SK-N-SH (cell line): ENCODE data around the gene SPAG9.

Experiments used
- ELF1 ChIP-seq: IDR thresholded peaks from 2 replicates; pipeline ENCODE4 v1.4.0; 2012
- EP300 ChIP-seq, 2 experiments: IDR thresholded peaks; 2 replicates each; pipeline versions ENCODE4 v1.4.0 to v1.6.1; 2012; ENCODE audit warnings: borderline replicate concordance in 1 of 2, low read depth in 1 of 2, low read length in 1 of 2
- FOXJ3 ChIP-seq: sonication (generic); formaldehyde crosslinking; IDR thresholded peaks from 2 replicates; pipeline ENCODE4 v1.5.1; 2020; ENCODE audit warnings: mild to moderate bottlenecking, missing genetic modification reagents
- FOXM1 ChIP-seq: IDR thresholded peaks from 2 replicates; pipeline ENCODE4 v1.4.0; 2012; ENCODE audit warnings: low read depth, mild to moderate bottlenecking
- NRF1 ChIP-seq: IDR thresholded peaks from 2 replicates; pipeline ENCODE4 v1.6.1; 2012; ENCODE audit warnings: low read depth, mild to moderate bottlenecking, low read length
- RFX5 ChIP-seq: IDR thresholded peaks from 2 replicates; pipeline ENCODE4 v1.6.1; 2012; ENCODE audit warnings: mild to moderate bottlenecking, improper control_type of control experiment, low read length
- YY1 ChIP-seq: IDR thresholded peaks from 2 replicates; pipeline ENCODE4 v1.4.0; 2012; ENCODE audit warnings: low read depth, mild to moderate bottlenecking
- TF ChIP-seq, protein P1 (sequence below): IDR thresholded peaks from 2 replicates; pipeline ENCODE4 v1.4.0; 2012; ENCODE audit warnings: low read depth
- TF ChIP-seq, protein P2 (sequence below): fragments of 200-600 bp; sonication (generic); IDR thresholded peaks from 2 replicates; pipeline ENCODE4 v1.6.1; 2017; ENCODE audit warnings: antibody characterized with exemption, mild to moderate bottlenecking, moderate library complexity
- TF ChIP-seq, protein P3 (sequence below): IDR thresholded peaks from 2 replicates; pipeline ENCODE4 v1.4.0; 2012; ENCODE audit warnings: low read depth, borderline replicate concordance

DNA sequence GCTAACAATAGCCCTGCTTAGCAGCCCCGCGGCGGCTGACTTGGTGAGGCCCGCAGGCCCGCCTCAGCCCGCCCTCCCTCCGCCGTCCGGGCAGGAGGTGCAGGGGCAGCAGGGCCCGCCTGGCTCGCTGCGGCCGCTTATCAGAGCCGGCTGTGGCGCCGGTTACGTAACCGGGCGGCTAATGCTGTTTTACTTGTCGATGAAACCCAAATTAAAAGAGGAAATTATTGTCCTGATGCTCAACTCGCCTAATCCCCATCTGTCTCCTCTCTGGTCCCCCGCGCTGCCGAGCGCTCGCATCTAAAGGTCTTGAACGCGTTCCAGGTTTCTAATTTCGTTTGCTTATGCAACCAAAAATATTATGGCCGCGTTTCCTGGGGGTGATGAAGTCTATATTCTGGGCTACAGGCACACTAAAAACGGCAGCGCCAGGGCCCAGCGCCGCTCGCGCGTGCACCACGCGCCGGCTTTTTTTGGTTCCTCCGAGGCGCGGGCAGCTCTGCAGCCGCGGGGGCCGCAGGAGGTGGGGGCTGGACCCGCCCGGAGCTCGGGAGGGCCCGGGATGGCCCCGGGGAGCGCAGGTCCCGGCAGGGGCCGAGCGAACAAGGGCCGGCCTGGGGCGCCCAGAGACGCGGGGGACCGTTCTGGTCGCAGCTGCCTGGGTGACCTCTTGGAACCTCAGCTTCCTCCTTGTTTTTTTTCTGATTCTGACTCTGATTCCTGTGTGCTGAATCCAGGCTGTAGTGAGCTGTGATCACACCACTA lies 189.3 kb downstream of the SPAG9 start:
- peak in 1 of 2 experiments; percentile 45; a peak in 1 of 4 replicates for TF ChIP-seq EP300 (IDR thresholded peaks at IDR 0.05; ENCODE audit: borderline replicate concordance in 1 of 2, low read depth in 1 of 2, low read length in 1 of 2)
- TF ChIP-seq, protein P1, sequence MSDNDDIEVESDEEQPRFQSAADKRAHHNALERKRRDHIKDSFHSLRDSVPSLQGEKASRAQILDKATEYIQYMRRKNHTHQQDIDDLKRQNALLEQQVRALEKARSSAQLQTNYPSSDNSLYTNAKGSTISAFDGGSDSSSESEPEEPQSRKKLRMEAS: peak; percentile 62
- no peak for TF ChIP-seq FOXM1
- TF ChIP-seq, protein P2, sequence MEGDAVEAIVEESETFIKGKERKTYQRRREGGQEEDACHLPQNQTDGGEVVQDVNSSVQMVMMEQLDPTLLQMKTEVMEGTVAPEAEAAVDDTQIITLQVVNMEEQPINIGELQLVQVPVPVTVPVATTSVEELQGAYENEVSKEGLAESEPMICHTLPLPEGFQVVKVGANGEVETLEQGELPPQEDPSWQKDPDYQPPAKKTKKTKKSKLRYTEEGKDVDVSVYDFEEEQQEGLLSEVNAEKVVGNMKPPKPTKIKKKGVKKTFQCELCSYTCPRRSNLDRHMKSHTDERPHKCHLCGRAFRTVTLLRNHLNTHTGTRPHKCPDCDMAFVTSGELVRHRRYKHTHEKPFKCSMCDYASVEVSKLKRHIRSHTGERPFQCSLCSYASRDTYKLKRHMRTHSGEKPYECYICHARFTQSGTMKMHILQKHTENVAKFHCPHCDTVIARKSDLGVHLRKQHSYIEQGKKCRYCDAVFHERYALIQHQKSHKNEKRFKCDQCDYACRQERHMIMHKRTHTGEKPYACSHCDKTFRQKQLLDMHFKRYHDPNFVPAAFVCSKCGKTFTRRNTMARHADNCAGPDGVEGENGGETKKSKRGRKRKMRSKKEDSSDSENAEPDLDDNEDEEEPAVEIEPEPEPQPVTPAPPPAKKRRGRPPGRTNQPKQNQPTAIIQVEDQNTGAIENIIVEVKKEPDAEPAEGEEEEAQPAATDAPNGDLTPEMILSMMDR: no peak
- TF ChIP-seq YY1: peak; percentile 82
- TF ChIP-seq RFX5: peak; percentile 36; the same call in 1 of the 2 replicates
- TF ChIP-seq ELF1: no peak
- 0 out of 2 replicates have a peak, but pooled peaks have one; percentile 7 for TF ChIP-seq FOXJ3 (CRISPR knock-in tag)
- TF ChIP-seq NRF1: no peak
- TF ChIP-seq, protein P3, sequence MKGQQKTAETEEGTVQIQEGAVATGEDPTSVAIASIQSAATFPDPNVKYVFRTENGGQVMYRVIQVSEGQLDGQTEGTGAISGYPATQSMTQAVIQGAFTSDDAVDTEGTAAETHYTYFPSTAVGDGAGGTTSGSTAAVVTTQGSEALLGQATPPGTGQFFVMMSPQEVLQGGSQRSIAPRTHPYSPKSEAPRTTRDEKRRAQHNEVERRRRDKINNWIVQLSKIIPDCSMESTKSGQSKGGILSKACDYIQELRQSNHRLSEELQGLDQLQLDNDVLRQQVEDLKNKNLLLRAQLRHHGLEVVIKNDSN: no peak
